GM12874 (cell line): ENCODE results near the gene MAP2K5.

Experiments
- TF ChIP-seq, protein P1 (sequence below): IDR thresholded peaks from 2 replicates; pipeline ENCODE4 v1.5.1; 2011; ENCODE audit warnings: low read depth, mild to moderate bottlenecking, control low read depth, low read length, moderate library complexity; ENCODE audit not compliant: insufficient read depth

Gene MAP2K5

DNA sequence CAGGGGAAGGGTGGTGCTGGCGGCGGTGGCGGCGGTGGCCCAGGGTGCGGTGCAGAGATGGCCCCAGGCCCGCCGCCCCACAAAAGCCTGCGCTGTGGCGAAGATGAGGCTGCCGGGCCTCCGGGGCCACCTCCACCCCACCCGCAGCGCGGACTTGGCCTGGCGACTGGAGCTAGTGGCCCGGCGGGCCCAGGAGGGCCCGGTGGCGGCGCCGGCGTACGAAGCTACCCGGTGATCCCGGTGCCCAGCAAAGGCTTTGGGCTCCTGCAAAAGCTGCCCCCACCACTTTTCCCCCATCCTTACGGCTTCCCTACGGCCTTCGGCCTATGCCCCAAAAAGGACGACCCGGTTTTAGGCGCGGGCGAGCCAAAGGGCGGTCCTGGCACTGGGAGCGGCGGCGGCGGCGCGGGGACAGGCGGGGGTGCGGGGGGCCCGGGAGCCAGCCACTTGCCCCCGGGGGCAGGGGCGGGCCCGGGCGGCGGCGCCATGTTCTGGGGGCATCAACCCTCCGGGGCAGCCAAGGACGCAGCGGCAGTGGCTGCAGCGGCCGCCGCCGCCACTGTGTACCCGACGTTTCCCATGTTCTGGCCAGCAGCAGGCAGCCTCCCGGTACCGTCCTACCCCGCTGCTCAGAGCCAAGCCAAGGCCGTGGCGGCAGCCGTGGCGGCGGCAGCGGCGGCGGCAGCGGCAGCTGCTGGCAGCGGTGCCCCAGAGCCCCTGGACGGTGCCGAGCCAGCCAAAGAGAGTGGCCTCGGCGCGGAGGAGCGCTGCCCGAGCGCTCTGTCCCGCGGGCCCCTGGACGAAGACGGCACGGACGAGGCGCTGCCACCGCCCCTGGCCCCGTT lies 284.4 kb downstream of the MAP2K5 start:
- TF ChIP-seq, protein P1, sequence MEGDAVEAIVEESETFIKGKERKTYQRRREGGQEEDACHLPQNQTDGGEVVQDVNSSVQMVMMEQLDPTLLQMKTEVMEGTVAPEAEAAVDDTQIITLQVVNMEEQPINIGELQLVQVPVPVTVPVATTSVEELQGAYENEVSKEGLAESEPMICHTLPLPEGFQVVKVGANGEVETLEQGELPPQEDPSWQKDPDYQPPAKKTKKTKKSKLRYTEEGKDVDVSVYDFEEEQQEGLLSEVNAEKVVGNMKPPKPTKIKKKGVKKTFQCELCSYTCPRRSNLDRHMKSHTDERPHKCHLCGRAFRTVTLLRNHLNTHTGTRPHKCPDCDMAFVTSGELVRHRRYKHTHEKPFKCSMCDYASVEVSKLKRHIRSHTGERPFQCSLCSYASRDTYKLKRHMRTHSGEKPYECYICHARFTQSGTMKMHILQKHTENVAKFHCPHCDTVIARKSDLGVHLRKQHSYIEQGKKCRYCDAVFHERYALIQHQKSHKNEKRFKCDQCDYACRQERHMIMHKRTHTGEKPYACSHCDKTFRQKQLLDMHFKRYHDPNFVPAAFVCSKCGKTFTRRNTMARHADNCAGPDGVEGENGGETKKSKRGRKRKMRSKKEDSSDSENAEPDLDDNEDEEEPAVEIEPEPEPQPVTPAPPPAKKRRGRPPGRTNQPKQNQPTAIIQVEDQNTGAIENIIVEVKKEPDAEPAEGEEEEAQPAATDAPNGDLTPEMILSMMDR: no peak

DNA sequence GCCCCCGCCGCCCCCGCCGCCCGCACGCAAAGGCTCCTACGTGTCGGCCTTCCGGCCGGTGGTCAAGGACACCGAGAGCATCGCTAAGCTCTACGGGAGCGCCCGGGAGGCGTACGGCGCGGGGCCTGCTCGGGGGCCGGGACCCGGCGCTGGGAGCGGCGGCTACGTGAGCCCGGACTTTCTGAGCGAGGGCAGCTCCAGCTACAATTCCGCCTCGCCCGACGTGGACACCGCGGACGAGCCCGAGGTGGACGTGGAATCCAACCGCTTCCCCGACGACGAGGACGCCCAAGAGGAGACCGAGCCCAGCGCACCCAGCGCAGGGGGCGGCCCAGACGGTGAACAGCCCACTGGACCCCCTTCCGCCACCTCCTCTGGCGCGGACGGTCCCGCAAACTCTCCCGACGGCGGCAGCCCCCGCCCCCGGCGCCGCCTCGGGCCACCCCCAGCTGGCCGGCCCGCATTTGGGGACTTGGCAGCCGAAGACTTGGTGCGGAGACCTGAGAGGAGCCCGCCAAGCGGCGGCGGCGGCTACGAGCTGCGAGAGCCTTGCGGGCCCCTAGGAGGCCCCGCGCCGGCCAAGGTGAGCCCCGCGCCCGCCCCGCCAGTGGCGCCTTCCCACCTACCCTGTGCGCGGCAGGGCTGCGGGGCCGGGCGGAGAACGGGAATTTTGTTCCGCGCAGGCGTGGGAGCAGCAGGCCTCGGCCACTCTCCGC lies 285.2 kb downstream of the MAP2K5 start:
- TF ChIP-seq, protein P1: no peak

DNA sequence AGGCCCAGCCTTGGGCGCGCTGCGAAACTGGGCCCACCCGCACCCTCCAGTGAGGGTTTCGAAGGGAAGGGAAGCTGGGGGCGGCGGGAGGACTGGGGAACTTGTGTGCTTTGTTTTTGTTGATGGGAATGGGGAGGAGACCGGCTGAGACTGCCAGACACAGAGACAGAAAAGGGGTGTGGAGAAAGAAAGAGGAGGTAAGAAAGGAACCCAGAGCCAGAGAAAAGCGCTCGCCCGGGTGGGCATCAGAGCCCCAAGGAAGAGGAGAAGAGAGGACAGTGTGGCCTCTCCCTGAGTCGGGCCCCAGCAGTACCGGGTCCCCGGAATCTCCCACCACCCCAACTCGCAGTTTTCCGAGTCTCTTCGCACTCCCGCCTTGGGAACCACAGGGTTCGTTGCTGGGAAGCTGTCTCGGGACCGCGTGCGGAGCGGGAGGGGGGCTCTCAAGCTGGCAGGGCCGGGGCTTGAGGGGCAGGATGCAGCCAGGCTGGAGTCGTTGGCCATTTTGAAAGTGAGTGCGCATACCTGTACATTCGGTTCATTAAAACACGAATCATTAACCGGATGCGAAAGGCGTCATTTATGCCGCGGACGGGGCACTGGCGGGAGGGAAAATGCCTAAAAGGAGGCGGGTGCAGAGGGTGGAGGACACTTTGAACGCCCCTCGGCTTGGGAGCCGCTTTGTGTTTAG lies 285.9 kb downstream of the MAP2K5 start:
- TF ChIP-seq, protein P1: no peak

DNA sequence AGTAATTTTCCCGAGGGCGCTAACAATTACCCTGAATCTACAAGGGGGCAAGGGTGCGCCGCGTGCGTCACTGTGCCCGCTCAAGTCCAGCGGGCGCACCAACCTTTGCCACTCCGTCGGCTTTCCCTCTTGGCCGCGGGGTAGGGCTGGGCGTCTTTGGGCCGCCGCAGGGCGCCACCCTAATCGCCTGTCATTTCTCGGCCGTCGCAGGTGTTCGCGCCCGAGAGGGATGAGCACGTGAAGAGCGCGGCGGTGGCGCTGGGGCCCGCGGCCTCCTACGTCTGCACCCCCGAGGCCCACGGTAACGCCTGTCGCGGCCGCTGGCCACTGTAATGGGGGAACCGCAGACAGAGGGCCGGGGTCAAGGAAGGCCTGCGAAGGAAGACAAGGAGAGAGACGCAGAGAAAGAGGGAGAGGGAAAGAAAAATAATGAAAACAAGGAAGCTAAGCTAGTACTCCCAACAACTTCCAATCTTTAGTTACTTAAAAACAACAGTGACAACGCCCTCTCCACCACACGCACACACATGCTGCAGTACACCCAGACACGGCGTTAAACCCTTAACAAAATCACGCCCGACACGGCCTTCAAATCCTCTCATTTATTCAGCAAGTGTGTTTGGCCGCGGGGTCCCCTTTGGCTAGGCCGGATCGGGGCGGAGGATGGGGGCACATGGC lies 286.6 kb downstream of the MAP2K5 start:
- TF ChIP-seq, protein P1: no peak

DNA sequence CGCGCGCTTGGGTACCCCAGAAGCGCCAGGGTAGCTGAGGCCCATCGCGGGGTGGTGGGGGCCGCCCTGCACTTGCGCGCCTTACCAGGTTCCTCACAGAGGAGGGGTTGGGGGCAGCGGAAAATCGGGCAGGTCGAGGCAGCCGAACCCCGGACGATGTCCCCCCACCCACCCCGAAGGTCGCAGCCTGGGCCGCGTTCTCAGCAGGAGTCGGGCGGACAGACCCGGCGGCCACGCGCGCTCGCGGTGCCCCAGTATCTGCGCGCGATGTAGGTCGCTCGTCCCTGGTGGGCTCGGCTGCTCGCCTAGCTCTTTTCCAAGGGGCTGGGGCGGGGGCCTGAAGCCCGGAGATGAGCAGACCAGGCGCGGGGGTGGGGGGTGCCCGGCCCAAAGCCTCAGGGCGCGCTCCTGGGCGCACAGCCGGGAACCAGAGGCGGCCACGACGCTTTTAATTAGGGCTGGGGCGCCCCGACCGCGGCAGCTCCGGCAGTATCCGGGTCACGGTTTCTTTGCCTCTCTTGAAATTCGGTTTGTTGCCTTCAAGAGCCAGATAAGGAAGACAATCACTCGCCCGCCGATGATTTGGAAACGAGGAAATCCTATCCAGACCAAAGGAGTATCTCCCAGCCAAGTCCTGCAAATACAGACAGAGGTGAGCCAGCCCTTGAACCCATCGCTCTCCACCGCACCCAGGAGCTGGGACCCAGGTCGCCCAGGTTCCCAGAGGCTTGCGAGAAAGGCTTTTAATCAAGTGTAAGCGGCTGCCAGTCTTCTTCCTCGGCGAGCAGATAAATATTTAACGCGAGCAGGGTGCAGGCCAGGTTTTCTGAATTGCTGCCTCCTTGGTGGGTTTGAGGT lies 287.4 kb downstream of the MAP2K5 start:
- TF ChIP-seq, protein P1: no peak

DNA sequence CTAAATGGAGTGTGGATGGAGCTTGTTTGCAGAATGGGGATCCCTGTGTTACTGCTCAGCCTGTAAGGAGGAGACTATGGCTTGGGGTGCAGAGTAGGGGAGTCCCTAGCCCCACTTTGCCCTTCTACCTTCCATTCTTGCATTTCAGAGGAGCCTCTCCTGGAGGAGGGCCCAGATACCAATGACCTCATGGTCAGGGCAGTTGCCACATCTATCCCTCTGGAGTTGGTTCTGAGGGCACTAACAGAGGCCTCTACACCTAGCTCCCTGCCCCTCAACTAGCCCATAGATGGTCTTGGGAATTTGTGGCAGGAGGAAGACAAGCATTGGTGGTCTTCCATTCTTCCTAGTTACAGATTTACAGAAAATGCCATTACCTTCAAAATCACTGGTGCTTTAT lies 288.9 kb downstream of the MAP2K5 start:
- TF ChIP-seq, protein P1: no peak
